ENCODE data around the gene CHKA.

Gene CHKA

DNA sequence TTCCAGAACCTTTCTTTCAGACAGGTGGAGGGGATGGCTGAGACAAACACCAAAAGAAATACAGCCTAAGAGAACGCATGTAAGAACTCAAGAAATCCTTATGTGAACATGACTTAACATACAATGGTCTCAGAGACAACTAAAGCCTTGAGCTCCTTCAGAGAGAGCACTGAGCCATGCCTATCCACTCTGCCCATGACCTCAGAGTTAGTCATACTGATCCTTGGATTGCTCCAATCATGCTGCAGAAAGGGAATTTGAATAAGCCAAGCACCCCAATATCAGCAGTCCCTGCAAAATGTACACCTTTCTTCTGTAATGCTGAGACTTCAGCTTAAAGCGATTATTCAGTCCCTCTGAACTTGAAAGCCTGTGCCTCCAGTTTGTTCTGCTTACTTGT lies 43.2 kb upstream of the CHKA start:
- H3K4me3 ChIP-seq (replicated peaks in 1 of 2; ENCODE audit: low read depth in 2 of 2, low read length in 2 of 2), result no peak overlapping the region
- TF ChIP-seq, protein P1, sequence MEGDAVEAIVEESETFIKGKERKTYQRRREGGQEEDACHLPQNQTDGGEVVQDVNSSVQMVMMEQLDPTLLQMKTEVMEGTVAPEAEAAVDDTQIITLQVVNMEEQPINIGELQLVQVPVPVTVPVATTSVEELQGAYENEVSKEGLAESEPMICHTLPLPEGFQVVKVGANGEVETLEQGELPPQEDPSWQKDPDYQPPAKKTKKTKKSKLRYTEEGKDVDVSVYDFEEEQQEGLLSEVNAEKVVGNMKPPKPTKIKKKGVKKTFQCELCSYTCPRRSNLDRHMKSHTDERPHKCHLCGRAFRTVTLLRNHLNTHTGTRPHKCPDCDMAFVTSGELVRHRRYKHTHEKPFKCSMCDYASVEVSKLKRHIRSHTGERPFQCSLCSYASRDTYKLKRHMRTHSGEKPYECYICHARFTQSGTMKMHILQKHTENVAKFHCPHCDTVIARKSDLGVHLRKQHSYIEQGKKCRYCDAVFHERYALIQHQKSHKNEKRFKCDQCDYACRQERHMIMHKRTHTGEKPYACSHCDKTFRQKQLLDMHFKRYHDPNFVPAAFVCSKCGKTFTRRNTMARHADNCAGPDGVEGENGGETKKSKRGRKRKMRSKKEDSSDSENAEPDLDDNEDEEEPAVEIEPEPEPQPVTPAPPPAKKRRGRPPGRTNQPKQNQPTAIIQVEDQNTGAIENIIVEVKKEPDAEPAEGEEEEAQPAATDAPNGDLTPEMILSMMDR (IDR thresholded peaks at IDR 0.05; ENCODE audit: low read depth, low read length), result no peak
- peak in 1 of 2 donors; percentile 56 for DNase-seq (ENCODE audit: low read depth in 2 of 2)

DNA sequence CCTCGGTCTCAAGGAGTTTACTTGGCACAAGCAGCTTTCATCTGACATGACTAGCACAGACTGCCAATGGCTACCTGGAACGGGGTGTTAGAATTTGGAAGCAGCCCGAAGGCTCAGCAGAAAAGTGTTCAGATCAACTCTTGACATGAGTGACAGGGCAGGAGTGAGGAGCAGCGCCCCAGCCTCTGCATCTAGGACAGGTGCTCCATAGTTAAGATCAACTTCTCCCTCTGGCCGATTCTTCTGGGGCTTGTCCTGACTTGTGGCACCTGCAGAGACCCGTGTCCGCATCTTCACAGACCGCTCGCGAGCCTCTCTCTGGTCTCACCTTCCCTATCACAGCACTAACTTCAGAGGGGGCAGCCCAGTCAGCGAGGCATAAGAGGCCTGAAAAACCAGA lies 42.5 kb upstream of the CHKA start:
- no peak for DNase-seq (ENCODE audit: low read depth in 2 of 2)
- TF ChIP-seq, protein P1 (IDR thresholded peaks at IDR 0.05; ENCODE audit: low read depth, low read length), result no peak
- H3K4me3 ChIP-seq (replicated peaks in 1 of 2; ENCODE audit: low read depth in 2 of 2, low read length in 2 of 2), result no peak overlapping the region

DNA sequence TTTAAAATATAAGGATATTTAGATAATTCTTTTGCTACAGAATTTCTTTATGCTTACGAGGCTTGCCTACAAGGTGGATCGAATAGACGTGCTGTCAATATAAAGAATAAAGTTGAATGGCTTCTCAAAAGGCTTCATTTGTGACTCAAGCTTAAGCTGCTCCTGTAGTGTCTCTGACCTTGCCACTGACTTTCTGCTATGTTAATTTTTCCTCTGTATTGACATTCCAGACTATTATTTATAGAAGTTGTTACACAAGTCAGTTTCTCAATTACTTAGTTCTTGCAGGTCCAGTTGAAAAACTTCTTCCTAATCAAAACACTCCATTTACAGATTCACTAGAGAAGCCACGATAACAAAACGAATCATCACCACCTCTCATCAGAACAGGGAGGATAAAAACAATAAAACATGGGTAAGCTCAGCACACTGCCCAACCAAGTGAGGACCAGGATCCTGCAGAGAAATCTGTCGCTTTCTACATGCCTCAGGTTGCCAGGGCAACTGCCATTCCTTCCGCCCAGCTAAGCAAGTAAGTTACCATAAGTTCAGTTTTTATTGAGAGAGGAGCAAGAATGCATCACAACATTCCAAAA lies 39.0 kb upstream of the CHKA start:
- TF ChIP-seq, protein P1 (IDR thresholded peaks at IDR 0.05; ENCODE audit: low read depth, low read length), result no peak
- peak in 1 of 2 donors; percentile 41 for DNase-seq (ENCODE audit: low read depth in 2 of 2)
- H3K4me3 ChIP-seq (replicated peaks in 1 of 2; ENCODE audit: low read depth in 2 of 2, low read length in 2 of 2), result no peak overlapping the region

DNA sequence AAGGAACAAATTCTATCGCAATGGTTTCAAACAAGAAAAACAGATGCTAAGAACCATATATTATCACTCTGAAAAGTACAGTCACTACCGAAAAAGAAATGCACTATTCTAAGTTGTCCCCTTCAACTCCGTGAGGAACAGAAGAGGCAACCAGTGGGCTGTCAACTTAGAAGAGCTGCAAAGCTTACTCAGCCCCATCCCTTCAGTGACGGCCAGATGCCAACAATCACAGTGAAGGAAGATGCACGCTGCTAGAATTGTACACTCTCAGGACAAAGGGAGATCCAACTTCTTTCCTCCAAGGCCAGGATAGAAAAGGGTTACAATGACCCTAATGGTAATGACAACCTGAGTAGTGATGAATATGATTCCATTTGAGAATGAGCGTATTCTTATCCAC lies 38.5 kb upstream of the CHKA start:
- no peak overlapping the region for H3K4me3 ChIP-seq (replicated peaks in 1 of 2; ENCODE audit: low read depth in 2 of 2, low read length in 2 of 2)
- TF ChIP-seq, protein P1 (IDR thresholded peaks at IDR 0.05; ENCODE audit: low read depth, low read length), result no peak
- DNase-seq (ENCODE audit: low read depth in 2 of 2), result no peak

DNA sequence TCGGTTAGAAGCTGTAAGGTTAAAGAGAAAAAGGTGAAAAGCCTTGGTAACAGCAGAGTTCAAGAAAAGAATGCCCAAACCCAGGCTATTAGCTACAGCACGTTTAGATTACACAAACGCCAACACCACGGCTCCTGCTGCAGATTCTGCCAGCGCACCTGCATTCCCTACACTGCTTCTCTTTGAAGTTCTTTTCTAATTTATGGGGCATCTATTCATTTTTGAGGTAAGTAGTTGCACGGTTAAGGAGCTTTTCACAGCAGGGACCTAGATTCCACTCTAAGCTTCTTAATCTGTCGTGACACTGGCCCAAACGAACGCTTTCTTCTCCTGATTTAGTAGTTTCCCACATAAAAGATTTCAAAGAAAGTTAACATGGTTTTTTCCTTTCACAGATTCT lies 38.0 kb upstream of the CHKA start:
- TF ChIP-seq, protein P1 (IDR thresholded peaks at IDR 0.05; ENCODE audit: low read depth, low read length), result no peak
- no peak overlapping the region for H3K4me3 ChIP-seq (replicated peaks in 1 of 2; ENCODE audit: low read depth in 2 of 2, low read length in 2 of 2)

DNA sequence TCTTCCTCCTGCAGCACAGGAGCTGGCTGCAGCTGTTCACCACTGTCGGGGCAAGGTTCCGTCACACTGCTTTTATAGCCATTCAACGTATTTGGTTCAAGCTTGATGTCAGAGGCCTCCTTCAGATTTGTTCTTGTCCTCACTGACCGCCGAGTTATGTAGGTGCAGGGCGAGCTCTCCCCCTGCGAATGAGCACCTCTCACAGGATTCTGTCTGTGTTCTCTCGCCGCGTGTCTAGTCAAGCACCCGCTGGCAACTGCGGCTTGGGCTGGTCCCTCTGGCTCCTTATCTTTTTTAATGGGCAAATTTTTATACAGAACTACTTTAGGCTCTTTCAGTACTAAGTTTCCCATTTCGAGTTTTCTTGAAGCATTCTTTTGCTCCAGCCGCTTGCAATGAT lies 37.4 kb upstream of the CHKA start:
- no peak overlapping the region for H3K4me3 ChIP-seq (replicated peaks in 1 of 2; ENCODE audit: low read depth in 2 of 2, low read length in 2 of 2)
- no peak for DNase-seq (ENCODE audit: low read depth in 2 of 2)
- TF ChIP-seq, protein P1 (IDR thresholded peaks at IDR 0.05; ENCODE audit: low read depth, low read length), result no peak

More for the DNA sequence above, 38.0 kb upstream of the CHKA start:
- DNase-seq (ENCODE audit: low read depth in 2 of 2), result no peak

DNA sequence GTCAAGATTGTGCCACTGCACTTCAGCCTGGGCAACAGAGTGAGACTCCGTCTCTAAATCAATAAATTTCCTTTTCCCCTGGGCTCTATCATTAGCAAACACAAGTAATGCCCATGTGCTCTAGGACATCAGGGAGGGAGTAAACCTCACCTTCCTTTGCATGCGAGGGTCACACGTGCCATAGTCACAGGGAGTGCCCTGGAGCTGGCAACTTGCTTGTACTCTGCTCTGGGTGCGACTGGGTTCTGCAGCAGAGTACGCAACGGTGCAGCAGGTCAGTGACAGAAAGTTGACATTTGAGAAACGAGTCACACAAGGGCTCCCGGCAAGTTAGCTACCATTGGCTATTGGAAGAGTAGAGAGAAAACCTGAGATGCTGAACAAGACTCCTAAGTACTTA lies 32.6 kb upstream of the CHKA start:
- DNase-seq (ENCODE audit: low read depth in 2 of 2), result no peak
- TF ChIP-seq, protein P1 (IDR thresholded peaks at IDR 0.05; ENCODE audit: low read depth, low read length), result no peak
- H3K4me3 ChIP-seq (replicated peaks in 1 of 2; ENCODE audit: low read depth in 2 of 2, low read length in 2 of 2), result no peak overlapping the region
